HFFc6 (cell line): ENCODE measurements around the gene NDUFA5. TPM values are rescaled to one million over a fixed set of nuclear protein-coding genes. Genes with fewer than 3 reads are reported as not detected.
A peak's percentile ranks its signal among the peaks of the same experiment; 100 is the strongest.
"Not testable (repeated sequence)": the region's sequence is repeated elsewhere in the genome, so short reads cannot be mapped to it uniquely, and the experiment has no call there.

ENCODE experiments used
- DNase-seq: peaks from one replicate; pipeline ENCODE4 v3.0.0-alpha.2; 2018
- H3K27ac Mint-ChIP-seq: 2 replicates; pipeline ENCODE4 v1.8.0; 2020; ENCODE audit warnings: mild to moderate bottlenecking, mixed read lengths
- H3K27me3 Mint-ChIP-seq: 2 replicates; pipeline ENCODE4 v1.8.0; 2021; ENCODE audit warnings: mild to moderate bottlenecking, moderate library complexity, mixed read lengths; ENCODE audit not compliant: insufficient read depth
- H3K36me3 Mint-ChIP-seq: 2 replicates; pipeline ENCODE4 v1.8.0; 2021; ENCODE audit warnings: low read depth, mixed read lengths
- H3K4me1 Mint-ChIP-seq: 2 replicates; pipeline ENCODE4 v1.8.0; 2020; ENCODE audit warnings: low read depth, mixed read lengths
- H3K4me3 Mint-ChIP-seq: 2 replicates; pipeline ENCODE4 v1.8.0; 2020; ENCODE audit warnings: mild to moderate bottlenecking, moderate library complexity, mixed read lengths
- H3K9me3 Mint-ChIP-seq: 2 replicates; pipeline ENCODE4 v1.8.0; 2020; ENCODE audit warnings: mild to moderate bottlenecking, mixed read lengths
- total RNA-seq, 6 experiments: library from RNA; stranded (reverse); fragmentation: NEBNext Ultra II Directional; extraction: Animal tissue kit (Norgen Biotek cat#: 25700); gene quantifications; 2 replicates in 1 of 6; 3 replicates in 5 of 6; pipeline ENCODE4 v1.2.3, GENCODE V29; 2021
- TF ChIP-seq, protein P1 (sequence below): fragments of 200-600 bp; sonication (generic); IDR thresholded peaks from 2 replicates; pipeline ENCODE4 v1.5.0; 2021; ENCODE audit warnings: antibody characterized with exemption, mild to moderate bottlenecking

NDUFA5 gene
- total RNA-seq, 6 experiments from 2014 or later, result 46.1 to 52.7 (median 49.7) TPM

DNA sequence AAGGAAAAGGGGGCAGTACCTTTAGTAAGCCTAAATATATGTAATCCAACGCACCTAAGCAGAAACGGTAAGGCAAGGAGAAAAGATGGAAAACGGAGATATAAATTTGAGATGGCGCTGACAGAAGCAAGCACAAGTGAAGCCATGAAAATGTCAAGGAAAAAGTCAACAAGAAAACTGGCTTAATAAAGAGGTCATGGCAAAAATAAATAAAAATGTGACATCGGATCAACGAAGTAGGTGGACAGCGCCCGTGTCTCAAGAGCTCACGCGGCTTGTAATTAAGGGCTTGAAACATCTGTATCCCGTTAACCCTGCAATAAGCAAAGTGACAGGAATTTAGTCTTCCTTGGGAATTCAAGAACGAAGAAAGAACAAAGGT is 611 bp downstream of the NDUFA5 start:
- Mint-ChIP-seq H3K4me1 (no peaks in the 10 kb centered on the region), H3K27ac (no peak overlapping the region), H3K36me3 (peaks cover 13% of the 10 kb centered on the region), H3K27me3 (peaks cover 5% of the 10 kb centered on the region; the same call in 1 of the 2 replicates), H3K4me3 (no peak overlapping the region), H3K9me3 (no peaks in the 10 kb centered on the region)
- TF ChIP-seq, protein P1, sequence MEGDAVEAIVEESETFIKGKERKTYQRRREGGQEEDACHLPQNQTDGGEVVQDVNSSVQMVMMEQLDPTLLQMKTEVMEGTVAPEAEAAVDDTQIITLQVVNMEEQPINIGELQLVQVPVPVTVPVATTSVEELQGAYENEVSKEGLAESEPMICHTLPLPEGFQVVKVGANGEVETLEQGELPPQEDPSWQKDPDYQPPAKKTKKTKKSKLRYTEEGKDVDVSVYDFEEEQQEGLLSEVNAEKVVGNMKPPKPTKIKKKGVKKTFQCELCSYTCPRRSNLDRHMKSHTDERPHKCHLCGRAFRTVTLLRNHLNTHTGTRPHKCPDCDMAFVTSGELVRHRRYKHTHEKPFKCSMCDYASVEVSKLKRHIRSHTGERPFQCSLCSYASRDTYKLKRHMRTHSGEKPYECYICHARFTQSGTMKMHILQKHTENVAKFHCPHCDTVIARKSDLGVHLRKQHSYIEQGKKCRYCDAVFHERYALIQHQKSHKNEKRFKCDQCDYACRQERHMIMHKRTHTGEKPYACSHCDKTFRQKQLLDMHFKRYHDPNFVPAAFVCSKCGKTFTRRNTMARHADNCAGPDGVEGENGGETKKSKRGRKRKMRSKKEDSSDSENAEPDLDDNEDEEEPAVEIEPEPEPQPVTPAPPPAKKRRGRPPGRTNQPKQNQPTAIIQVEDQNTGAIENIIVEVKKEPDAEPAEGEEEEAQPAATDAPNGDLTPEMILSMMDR, result no peak
- no peak for DNase-seq

DNA sequence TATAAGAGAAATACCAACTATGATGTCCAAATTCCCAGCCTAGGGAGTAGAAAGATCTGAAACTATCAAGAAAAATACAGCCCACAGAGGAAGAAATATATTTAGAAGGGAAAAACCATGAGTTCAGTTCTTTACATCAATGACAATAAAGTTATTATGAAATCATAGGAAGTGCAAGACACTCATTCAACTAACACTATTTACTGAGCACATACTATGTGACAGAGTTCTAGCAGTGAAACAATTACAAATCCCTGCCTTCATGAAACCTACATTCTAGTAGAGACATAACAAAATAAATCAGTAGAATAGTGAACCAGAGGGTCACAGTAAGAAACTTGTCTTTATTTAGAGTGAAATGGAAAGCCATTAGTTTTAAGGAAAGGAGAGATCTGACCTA is 2.1 kb downstream of the NDUFA5 start:
- H3K4me3 Mint-ChIP-seq, result no peak overlapping the region
- H3K4me1 Mint-ChIP-seq, result no peaks in the 10 kb centered on the region
- no peaks in the 10 kb centered on the region for H3K9me3 Mint-ChIP-seq
- H3K27ac Mint-ChIP-seq, result no peak overlapping the region
- no peak for DNase-seq
- peaks cover 2% of the 10 kb centered on the region; the same call in 1 of the 2 replicates for H3K27me3 Mint-ChIP-seq
- TF ChIP-seq, protein P1, result no peak
- H3K36me3 Mint-ChIP-seq, result peaks cover 16% of the 10 kb centered on the region

DNA sequence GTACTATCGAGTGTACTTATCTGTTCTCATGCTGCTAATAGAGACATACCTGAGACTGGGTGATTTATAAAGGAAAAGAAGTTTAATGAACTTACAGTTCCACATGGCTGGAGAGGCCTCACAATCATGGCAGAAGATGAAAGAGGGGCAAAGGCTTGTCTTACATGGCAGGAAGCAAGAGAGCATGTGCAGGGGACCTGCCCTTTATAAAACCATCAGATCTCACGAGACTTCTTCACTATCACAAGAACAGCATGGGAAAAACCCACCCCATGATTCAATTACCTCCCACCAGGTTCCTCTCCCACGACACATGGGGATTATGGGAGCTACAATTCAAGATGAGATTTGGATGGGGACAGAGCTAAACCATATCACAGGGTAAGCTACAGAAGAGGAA is 4.5 kb downstream of the NDUFA5 start:
- TF ChIP-seq, protein P1, result no peak
- no peak for DNase-seq
- no peak overlapping the region for H3K4me3 Mint-ChIP-seq
- H3K9me3 Mint-ChIP-seq, result no peaks in the 10 kb centered on the region
- peaks cover 24% of the 10 kb centered on the region for H3K36me3 Mint-ChIP-seq
- peaks cover 12% of the 10 kb centered on the region for H3K4me1 Mint-ChIP-seq
- no peaks in the 10 kb centered on the region for H3K27me3 Mint-ChIP-seq
- H3K27ac Mint-ChIP-seq, result no peak overlapping the region

DNA sequence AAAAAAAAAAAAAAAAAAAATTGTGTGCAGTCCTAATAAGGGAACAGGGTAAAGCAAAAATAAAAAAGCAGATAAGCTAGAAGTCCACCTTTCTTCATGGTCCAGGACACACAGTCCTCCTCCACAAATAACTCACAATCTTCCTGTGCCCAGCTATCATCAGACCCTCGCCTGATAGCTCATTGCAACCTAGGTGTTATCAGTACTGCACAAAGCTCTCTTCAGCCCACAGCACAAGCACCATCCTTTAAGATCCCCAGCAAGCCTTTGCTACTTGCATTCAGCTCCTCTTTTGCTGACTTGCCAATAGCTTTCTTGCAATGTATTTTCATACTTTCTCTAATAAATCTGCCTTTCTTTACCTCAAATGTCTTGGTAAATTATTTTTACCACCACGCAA is 5.0 kb downstream of the NDUFA5 start:
- no peak overlapping the region for H3K27ac Mint-ChIP-seq

DNA sequence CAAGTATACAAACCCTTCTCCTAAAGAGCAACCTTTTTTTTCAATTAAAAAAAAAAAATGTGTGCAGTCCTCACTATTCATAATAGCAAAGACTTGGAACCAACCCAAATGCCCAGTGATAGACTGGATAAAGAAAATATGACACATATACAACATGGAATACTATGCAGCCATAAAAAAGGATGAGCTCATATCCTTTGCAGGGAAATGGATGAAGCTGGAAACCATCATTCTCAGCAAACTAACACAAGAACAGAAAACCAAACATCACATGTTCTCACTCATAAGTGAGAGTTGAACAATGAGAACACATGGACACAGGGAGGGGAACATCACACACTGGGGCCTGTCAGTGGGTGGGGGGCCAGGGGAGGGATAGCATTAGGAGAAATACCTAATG is 5.5 kb downstream of the NDUFA5 start:
- H3K4me1 Mint-ChIP-seq, result peaks cover 15% of the 10 kb centered on the region
- not testable (repeated sequence) for DNase-seq, H3K9me3 Mint-ChIP-seq, H3K4me3 Mint-ChIP-seq, H3K27ac Mint-ChIP-seq, H3K27me3 Mint-ChIP-seq
- peaks cover 24% of the 10 kb centered on the region for H3K36me3 Mint-ChIP-seq

More for the DNA sequence above, 5.0 kb downstream of the NDUFA5 start:
- Mint-ChIP-seq H3K27me3 (no peaks in the 10 kb centered on the region), H3K9me3 (no peaks in the 10 kb centered on the region), H3K36me3 (peaks cover 24% of the 10 kb centered on the region), H3K4me1 (peaks cover 15% of the 10 kb centered on the region), H3K4me3 (no peak overlapping the region)
- no peak for DNase-seq
- TF ChIP-seq, protein P1, result no peak

DNA sequence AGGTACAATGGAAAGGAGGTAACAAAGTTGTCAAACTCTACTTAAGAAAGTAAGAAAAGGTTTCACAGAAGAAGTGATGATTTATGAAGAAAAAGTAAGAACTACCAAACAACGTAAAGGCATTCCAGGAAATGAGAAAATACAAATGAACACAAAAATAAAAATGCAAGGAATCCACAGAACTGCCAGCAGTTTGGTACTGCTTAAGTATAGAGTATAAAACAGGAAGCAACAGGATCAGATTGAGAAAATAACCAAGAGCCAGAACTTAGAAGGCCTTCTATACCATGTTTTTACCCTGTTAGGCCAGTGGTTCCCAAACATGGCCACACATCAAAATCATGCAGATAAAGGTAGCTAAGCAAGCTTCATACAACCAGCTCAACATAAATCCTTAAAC is 9.2 kb downstream of the NDUFA5 start:
- Mint-ChIP-seq H3K9me3 (no peaks in the 10 kb centered on the region), H3K4me3 (no peak overlapping the region), H3K4me1 (peaks cover 15% of the 10 kb centered on the region), H3K36me3 (peaks cover 24% of the 10 kb centered on the region), H3K27ac (peak overlapping the region; percentile 69), H3K27me3 (no peaks in the 10 kb centered on the region)
- peak; percentile 22 for DNase-seq
- TF ChIP-seq, protein P1, result no peak
